ENCODE data around the gene LIN28A.
A peak's percentile ranks its signal among the peaks of the same experiment; 100 is the strongest.

LIN28A gene

GRCh38 chr1:26440259-26440658 lies 29.6 kb downstream of the LIN28A start:
- no peak for DNase-seq

DNA sequence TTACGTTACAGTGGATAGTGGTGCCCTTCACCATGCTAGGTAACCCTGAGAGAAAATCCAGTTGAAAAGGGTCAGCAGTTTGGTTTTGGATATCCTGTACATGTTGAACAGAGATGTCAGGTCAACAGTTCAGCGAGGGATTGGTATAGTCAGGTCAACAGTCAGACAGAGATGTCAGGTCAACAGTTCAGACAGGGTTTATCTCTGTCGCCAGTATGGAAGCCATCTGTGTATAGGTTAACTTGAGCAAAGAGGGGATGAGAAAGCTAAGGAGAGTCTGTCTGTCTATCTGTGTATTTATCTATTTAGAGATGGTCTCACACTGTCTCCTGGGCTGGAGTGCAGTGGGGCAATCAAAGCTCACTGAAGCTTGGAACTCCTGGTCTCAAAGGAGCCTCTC lies 39.3 kb downstream of the LIN28A start:
- no peak for DNase-seq

GRCh38 chr1:26450908-26451307 lies 40.3 kb downstream of the LIN28A start:
- no peak for DNase-seq

GRCh38 chr1:26452459-26453183 lies 42.0 kb downstream of the LIN28A start:
- DNase-seq: no peak

GRCh38 chr1:26459148-26459547 lies 48.5 kb downstream of the LIN28A start:
- no peak for DNase-seq

DNA sequence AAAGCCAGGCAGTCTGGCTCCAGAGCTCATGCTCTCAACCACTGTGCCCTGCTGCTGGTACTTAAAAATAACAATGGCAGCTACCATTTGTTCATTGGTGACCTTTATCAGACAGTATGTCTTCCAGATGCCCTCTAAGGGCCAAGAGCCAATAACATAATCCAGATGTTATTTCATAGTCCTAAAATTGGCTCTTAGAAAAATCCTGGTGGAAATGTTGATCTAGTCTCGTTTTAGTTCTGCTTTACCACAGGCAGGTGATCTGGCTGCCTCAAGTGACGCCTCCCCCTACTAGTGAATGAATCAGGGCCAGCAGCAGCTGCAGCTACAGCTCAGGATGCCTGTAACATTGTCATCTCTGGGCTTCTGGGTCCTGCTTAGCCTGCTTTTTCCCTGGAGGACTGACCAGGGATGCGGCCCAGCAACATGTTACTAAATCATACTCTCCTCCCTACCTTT lies 49.0 kb downstream of the LIN28A start:
- no peak for DNase-seq

DNA sequence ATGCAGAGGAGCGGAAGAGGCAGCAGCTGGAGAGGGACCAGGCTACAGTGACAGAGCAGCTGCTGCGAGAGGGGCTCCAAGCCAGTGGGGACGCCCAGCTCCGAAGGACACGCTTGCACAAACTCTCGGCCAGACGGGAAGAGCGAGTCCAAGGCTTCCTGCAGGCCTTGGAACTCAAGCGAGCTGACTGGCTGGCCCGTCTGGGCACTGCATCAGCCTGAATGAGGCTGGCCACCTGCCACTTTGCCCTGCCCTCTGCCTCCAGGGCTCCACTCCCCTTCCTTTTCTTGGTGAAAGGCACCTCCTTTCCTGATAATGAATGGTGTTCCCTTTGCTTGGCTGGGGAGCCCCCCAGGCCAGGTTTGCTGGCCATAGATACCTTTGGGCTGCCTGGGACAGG lies 58.3 kb downstream of the LIN28A start:
- no peak for DNase-seq

- DNase-seq: no peak
These were observed 58.9 kb downstream of the LIN28A start for GRCh38 chr1:26469558-26469957.

- DNase-seq: no peak
These were observed 60.4 kb downstream of the LIN28A start for GRCh38 chr1:26470878-26471497.

GRCh38 chr1:26471498-26472319 lies 61.1 kb downstream of the LIN28A start:
- peak; percentile 45 for DNase-seq

GRCh38 chr1:26472320-26472900 lies 61.8 kb downstream of the LIN28A start, which contains the start of gene HMGN2:
Gene HMGN2 (plus strand): TSS chr1:26472440. CDS start chr1:26472613, 173 bp downstream.
- DNase-seq: peak; percentile 96

DNA sequence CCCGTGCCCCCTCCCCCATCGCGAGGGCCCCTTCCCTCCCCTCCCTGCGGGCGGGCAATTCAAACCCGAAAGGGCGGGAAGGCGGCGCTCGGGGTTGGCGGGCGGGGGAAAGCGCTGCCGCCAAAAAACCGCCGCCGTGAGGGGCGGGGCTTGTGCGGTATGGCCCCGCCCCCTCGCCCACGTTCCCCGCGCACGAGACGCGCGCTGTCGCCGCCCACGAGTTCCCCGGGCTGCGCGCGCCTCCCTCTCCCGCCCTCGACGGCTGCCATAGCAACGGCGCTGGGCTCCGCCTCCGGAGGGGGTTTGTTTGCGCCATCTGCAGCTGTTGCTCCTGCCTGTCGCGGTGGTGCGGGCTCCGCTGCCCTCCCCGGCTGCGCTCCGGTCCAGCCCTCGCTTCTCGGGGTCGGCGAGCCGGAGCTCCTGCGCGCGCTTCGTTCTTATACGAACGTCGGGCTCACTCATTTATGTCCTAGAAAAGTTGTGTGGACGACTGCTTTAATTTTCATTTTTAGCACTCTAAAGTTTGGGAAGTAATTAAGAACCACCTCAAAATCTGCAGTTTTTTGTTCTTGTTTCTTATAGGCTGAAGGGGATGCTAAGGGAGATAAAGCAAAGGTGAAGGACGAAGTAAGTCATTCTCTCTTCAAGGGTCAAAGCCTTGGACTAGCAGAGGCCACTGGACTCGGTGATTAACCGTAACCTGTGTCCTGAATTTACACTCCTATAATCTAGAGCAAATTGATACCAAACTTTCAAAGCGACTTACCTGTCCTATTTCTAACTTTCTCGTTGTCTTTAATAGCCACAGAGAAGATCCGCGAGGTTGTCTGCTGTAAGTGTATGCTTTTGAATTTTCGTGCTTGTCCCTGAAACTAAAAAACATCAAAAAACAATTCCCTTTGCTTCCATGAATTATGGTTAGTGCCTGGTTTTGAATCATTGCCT lies 62.6 kb downstream of the LIN28A start:
- DNase-seq: peak; percentile 92

- no peak for DNase-seq
These were observed 64.2 kb downstream of the LIN28A start for GRCh38 chr1:26474818-26475217.

GRCh38 chr1:26475989-26476388 lies 65.4 kb downstream of the LIN28A start:
- DNase-seq: no peak

DNA sequence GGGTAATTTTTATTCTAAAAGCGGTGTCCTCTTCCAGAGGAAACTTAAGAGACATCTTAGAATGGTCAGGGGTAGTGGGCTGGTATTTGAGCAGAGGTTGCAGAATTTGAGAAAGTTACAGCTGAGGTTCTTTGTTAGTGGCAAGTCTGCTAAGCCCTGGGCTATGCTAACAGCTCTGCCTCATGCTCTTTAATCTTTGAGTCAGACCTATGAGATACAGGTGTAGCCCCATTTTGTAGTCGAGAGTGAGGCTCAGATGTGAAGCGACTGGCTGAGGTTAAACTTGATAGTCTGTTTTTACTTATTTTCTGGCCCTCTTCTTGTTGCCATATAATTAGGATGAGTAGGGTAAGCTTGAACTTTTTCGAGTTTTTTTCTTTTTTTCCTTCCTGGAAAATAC lies 66.3 kb downstream of the LIN28A start:
- no peak for DNase-seq

DNA sequence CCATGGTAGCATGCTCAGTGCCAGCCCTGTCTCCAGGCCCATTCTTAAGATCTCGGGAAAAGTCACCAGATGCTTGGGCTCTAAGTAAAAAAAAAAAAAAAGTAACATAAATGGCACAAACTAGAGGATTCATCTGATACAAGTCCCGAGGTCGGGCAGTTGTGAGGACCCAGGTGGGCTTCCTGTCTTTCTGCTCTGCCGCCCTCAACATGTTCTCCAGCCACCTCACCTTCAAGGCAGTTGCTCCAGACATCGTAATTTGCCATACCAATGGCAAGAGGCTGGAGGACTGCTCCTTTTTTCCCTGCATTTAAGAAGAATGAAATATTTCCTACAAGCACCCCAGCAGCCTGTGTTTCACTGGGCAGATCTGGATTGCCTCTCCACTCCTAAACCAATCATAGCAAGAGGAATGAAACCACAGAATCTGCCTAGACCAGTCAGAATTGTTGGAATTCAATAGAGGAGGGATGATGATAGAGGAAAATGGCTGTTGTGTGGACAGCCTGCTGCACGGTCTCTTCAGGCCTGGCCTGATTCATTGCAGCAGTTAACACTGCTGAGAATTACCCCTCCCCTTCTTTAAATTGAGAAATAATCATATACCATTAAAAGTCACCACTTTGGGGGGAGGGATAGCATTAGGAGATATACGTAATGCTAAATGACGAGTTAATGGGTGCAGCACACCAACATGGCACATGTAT lies 67.0 kb downstream of the LIN28A start:
- no peak for DNase-seq

DNA sequence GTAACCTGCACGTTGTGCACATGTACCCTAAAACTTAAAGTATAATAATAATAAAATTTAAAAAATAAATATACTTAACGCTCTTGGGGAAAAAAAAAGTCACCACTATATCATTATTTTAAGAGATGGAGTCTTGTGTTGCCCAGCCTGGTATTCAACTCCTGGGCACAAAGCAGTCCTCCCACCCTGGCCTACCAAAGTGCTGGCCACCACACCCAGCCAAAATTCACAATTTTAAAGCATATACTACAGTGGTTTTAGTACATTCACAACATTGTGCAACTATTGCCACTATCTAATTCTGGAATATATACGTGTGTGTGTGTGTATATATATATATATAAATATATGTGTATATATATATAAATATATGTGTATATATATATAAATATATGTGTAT lies 67.5 kb downstream of the LIN28A start:
- no peak for DNase-seq

GRCh38 chr1:26478988-26479387 lies 68.4 kb downstream of the LIN28A start:
- DNase-seq: no peak

All from NCI-H2171 (cell line).